Measurements from ENCODE around the gene CEP68.
"Not testable (repeated sequence)": the region's sequence is repeated elsewhere in the genome, so short reads cannot be mapped to it uniquely, and the experiment has no call there.

The CEP68 gene

DNA sequence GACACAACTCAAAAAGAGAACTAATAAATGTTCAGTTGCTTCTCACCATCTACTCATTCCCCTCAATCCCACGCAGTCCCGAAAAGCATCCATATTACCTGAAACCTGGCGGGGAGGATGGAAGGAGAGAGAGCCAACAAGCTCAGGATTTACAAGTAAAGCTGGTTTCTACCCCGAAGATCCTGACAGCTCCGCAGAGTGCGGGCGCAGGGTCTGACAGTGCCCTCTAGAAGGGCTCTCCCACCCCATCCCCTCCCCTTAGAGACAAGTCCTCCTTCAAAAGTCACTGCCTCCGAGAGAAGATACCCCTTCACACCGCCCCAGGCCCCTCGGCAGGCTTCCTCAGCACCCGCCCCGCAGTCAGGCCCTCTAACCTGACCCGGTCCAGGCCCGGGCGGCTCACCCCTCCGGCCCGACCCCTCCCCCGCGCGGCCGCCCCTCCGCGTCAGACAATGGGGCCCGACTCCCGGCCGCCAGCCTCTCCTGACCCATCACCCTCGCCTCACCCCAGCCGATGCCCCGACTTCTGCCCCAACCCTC is 73.1 kb downstream of the CEP68 start:
- DNase-seq (ENCODE audit: low read depth, low spot score) = peak; percentile 52

DNA sequence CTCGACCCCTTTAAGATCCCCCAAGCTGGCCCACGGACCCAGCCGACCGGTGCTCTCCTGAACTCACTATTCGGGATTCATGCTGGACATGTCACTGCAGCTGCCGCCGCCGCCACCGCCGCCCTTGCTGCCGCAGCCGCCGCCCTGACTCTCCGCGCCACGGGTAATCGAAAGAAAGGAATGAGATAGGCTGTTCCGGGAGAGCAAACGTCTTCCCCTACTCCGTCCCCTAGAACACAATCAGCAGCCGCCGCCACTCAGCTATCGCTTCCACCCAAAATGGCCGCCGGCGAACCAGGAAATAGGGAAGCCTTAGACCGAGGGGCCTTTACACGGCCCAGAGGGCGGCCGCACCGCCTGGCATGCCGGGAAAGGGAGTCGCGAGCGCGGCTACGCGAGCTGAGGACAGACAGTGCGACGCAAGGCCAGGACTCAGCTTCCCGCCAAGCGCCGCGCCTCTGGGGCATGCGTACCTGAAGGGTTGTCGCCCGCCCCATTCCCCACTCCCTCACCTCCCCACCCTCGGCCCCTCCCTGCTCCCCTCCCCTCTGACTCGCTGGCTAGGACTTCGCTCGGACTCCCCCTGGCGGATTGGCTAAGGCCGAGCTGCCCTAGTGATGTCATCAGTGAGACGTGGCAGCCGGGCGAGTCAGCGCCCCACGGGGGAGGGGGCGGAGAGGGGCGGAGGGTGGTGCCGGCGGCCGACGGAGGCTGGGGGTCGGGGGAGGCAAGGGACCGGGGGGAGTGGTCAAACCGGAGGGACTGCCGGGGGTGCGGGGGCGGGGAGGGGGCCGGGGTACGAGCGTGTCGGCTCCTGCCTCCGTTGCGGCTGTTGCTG is 73.8 kb downstream of the CEP68 start, which contains the start of gene RAB1A:
RAB1A (minus strand) TSS at position 281 of the 838 bp plus-strand sequence; CDS start at position 90, 191 bp downstream.
- peak; percentile 99 for DNase-seq (ENCODE audit: low read depth, low spot score)

DNA sequence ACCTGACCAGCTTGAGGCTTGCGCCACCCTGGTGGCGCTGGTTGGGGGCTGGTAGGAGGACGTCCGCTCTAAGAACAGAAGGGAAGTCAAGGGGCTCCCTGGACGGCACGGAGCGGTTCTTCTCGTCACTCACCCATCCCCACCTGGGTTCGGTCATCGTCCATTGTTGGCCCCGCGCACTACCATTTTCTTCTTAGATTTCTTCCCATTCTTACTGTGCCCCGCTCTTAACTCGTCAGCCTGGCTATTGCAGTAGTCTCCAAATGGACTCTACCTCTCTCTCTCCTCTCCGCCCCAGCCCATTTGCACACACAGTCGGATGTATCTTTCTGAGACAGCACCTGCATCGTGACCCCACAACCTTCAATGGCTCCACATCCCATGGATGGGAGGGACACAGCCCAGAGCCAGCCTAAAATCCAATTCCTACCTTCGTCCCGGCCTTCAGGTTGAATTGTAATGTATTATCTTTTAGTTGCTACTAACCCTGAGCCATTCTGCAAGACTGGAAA is 74.5 kb downstream of the CEP68 start:
- no peak for DNase-seq (ENCODE audit: low read depth, low spot score)

DNA sequence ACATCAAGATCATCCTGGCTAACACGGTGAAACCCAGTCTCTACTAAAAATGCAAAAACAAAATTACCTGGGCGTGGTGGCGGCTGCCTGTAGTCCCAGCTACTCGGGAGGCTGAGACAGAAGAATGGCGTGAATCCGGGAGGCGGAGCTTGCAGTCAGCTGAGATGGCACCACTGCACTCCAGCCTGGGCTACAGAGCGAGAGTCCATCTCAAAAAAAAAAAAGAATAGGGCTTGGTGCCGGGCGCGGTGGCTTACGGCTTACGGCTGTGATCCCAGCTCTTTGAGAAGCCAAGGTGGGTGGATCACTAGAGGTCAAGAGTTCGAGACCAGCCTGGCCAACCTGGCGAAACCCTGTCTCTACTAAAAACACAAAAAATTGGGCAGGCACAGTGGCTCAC is 76.7 kb downstream of the CEP68 start:
- DNase-seq (ENCODE audit: low read depth, low spot score) = not testable (repeated sequence)

DNA sequence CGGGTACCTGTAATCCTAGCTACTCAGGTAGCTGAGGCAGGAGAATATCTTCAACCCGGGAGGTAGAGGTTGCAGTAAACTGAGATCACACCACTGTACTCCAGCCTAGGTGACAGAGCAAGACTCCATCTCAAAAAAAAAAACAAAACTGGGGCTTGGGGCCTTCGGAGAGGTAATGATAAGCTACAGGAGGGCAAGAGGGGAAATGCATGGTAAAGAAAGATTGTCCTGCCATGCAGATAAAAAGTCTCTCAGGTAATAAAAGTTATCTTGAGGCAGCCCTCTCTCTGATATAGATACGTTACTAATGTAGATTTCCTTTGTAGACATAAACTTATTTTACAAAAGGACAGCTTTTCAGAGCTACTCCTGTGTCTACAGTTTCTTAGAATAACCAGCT is 77.4 kb downstream of the CEP68 start:
- DNase-seq (ENCODE audit: low read depth, low spot score) = no peak

DNA sequence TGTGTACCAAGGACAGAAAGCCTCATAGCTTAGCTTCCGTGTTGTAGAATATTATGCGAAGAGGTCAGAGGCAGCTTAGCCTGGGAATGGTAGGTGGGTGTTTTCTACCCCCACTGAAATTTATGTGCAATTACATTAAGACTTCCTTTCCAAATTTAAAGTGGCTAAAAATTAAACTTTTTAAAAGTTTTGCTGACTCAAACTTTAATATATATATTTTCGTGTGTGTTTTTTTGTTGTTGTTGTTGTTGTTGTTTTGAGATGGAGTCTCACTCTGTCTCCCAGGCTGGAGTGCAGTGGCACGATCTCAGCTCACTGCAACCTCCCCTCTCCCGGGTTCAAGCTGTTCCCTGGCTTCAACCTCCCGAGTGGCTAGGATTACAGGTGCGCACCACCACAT is 77.9 kb downstream of the CEP68 start:
- no peak for DNase-seq (ENCODE audit: low read depth, low spot score)

DNA sequence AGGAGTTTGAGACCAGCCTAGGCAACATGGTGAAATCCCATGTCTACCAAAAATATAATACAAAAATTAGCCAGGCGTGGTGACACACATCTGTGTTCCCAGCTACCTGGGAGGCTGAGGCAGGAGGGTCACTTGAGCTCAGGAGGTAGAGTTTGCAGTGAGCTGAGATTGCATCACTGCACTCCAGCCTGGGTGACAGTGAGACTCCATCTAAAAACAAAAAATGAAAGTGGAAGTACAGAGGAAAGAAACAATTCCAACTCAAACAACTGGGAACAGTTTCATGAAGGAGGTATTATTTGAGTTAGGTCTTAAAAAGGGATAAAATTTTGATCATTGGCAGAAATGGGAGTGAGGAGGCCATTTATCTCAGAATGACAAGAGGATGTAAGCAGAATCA is 80.0 kb downstream of the CEP68 start:
- no peak for DNase-seq (ENCODE audit: low read depth, low spot score)
